Measurements from ENCODE around the gene PFN4.
"Not testable (repeated sequence)": the region's sequence is repeated elsewhere in the genome, so short reads cannot be mapped to it uniquely, and the experiment has no call there.

The PFN4 gene, protein sequence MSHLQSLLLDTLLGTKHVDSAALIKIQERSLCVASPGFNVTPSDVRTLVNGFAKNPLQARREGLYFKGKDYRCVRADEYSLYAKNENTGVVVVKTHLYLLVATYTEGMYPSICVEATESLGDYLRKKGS

DNA sequence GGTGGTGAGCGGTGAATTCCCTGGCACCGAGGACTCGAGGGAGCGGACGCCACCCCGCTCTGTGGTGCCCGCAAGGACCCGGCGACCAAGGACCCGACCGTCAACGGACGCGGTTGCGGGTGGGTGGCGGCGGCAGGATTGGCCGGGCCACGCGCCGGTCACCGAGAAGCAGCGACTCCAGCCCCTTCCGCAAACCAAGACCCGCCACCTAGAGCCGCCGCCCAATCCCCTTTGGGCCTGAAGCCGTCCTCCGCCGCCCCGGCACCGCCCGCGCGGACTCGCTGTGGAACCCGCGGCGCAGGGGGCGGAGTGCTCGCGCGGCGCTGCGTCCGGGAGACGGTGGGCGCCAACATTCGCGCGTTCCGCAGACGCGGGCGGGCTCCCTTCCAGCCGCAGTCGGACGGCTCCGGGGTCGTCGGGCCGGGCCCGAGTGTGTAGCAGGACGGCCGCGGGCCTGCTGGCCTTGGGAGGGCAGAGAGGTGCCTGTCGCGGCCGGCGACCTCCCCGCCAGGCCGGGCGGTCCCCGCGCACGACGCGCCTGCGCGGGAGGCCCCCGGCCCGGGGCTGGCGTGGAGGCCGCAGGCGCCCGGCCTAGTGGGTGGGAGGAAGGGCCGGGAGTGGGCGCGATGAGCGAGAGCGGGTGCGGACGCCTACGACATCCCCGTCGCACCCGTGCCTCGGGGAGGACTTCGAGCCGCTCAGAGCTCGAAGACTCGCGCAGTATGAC, at the start of gene PFN4, which contains the start of gene FAM228B:
PFN4 (minus strand) TSS at position 140 of the 727 bp plus-strand sequence. CDS start 799 bp downstream, outside the sequence.
FAM228B (plus strand) TSS at position 275 of the 727 bp plus-strand sequence. CDS start 893 bp downstream, outside the sequence.
- Mint-ChIP-seq H3K4me1 (ENCODE audit: low read depth) (peaks cover 14% of the 10 kb centered on the region), H3K36me3 (ENCODE audit: low read depth) (no peaks in the 10 kb centered on the region), H3K27ac (peak within 1 kb of the TSS; percentile 46), H3K9me3 (no peaks in the 10 kb centered on the region), H3K27me3 (ENCODE audit: low read depth) (no peaks in the 10 kb centered on the region), H3K4me3 (peak within 1 kb of the TSS; percentile 92)

DNA sequence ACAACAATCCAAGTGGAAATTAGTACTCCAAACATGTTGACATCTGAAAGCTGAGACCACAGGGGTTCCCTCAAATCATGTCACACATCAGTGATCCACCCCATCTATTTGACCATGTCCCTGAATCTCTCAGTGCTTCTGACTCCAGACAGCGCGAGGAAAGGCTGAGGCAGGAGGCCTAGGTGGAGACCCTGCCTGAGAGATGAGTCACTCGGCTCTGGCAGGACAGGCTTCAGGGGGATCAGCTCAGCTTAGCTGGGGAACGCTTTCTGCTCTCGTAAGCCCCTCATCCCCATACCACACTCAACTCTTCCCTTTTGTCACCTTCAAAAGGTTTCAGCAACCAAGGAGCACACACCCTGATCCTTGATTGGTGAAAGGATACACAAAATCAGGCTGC, 45.9 kb upstream of the PFN4 start:
- Mint-ChIP-seq H3K27ac (no peak overlapping the region), H3K27me3 (ENCODE audit: low read depth) (peaks cover 8% of the 10 kb centered on the region), H3K36me3 (ENCODE audit: low read depth) (no peaks in the 10 kb centered on the region), H3K4me1 (ENCODE audit: low read depth) (no peaks in the 10 kb centered on the region), H3K4me3 (no peak overlapping the region), H3K9me3 (no peaks in the 10 kb centered on the region)

DNA sequence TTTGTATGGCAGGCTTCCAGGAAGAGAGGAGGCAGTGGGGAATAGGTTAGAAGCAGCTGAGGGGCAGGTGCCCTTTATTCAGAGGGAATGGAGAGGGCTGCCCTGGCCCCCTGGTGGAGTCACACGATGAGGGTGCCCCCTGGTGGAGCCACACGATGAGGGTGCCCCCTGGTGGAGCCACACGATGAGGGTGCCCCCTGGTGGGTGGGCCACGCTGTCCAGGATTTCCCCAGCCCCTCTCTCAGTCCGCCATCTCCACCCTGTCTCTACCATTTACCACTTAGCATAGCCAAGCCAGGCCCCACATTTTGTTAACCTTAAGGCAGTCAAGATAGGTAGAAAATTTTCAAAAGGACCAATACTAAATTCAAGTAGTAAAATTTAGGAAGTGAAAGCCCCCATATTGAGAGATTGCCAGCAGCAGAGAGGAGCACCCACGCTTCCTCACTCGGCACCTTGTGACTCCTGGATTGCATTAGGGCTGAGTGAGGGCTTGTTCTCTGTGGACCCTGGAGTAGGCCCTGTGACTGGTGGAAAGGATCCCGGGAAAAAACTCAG, 41.4 kb upstream of the PFN4 start:
- no peaks in the 10 kb centered on the region for H3K9me3 Mint-ChIP-seq
- H3K36me3 Mint-ChIP-seq (ENCODE audit: low read depth), result no peaks in the 10 kb centered on the region
- H3K4me1 Mint-ChIP-seq (ENCODE audit: low read depth), result no peaks in the 10 kb centered on the region
- no peak overlapping the region for H3K27ac Mint-ChIP-seq
- H3K27me3 Mint-ChIP-seq (ENCODE audit: low read depth), result no peaks in the 10 kb centered on the region
- H3K4me3 Mint-ChIP-seq, result no peak overlapping the region

DNA sequence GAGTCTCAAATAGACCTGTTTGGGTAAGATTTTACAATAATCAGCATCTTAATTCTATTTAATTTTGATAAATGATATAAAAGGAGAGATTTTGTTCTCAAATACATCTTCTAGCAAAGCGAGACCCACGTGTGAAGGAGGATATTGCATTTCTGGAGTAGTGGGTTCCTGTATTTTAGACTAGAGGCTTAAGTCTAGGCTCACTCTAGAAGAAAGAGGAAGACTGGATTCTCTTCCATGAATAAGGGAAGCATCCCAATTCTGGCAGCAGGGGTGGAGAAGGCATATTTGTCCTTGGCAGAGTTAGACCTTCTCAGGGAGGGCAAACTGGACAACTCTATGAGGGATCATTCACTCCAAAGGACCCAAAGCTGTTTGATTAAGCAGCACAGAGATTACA, 40.5 kb upstream of the PFN4 start:
- no peak overlapping the region for H3K4me3 Mint-ChIP-seq
- no peaks in the 10 kb centered on the region for H3K36me3 Mint-ChIP-seq (ENCODE audit: low read depth)
- H3K9me3 Mint-ChIP-seq, result no peaks in the 10 kb centered on the region
- no peak overlapping the region for H3K27ac Mint-ChIP-seq
- H3K4me1 Mint-ChIP-seq (ENCODE audit: low read depth), result no peaks in the 10 kb centered on the region
- H3K27me3 Mint-ChIP-seq (ENCODE audit: low read depth), result no peaks in the 10 kb centered on the region

DNA sequence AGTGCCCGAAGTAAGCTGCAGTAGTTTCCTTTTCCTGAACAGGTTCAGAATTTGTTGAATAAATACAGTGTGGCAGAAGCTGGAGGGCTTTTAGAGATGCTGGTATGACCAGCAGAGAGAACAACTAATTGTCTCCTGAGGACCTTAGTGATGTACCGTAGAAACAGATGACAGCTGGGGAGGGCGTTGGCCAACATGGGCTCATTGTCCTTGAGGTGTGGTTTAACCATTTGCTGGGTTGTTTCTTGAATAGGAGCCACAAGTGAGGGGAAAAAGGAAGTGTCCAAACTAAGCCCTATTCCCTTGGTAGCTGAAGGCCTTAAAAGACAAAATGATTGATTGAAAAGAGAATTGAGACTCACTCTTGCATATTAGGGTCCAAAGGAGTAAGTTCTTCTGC, 40.1 kb upstream of the PFN4 start:
- H3K27ac Mint-ChIP-seq, result no peak overlapping the region
- no peak overlapping the region for H3K4me3 Mint-ChIP-seq
- no peaks in the 10 kb centered on the region for H3K36me3 Mint-ChIP-seq (ENCODE audit: low read depth)
- H3K27me3 Mint-ChIP-seq (ENCODE audit: low read depth), result no peaks in the 10 kb centered on the region
- no peaks in the 10 kb centered on the region for H3K4me1 Mint-ChIP-seq (ENCODE audit: low read depth)
- no peaks in the 10 kb centered on the region for H3K9me3 Mint-ChIP-seq

DNA sequence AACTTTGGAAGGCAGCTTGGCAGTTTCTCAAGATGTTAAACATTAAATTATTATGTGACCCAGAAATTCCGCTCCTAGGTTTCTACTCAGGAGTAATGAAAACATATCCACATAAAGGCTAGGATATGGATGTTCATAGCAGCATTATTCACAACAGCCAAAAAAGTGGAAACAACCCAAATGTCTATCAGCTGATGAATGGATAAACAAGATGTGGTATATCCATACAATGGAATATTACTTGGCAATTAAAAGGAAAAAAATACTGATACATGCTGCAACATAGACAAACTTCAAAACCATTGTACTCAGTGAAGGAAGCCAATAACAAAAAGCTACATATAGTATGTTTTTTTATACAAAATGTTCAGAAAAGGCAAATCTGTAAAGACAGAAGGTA, 39.4 kb upstream of the PFN4 start:
- Mint-ChIP-seq H3K4me3 (no peak overlapping the region), H3K36me3 (ENCODE audit: low read depth) (no peaks in the 10 kb centered on the region), H3K27me3 (ENCODE audit: low read depth) (no peaks in the 10 kb centered on the region), H3K4me1 (ENCODE audit: low read depth) (no peaks in the 10 kb centered on the region), H3K9me3 (no peaks in the 10 kb centered on the region), H3K27ac (no peak overlapping the region)

DNA sequence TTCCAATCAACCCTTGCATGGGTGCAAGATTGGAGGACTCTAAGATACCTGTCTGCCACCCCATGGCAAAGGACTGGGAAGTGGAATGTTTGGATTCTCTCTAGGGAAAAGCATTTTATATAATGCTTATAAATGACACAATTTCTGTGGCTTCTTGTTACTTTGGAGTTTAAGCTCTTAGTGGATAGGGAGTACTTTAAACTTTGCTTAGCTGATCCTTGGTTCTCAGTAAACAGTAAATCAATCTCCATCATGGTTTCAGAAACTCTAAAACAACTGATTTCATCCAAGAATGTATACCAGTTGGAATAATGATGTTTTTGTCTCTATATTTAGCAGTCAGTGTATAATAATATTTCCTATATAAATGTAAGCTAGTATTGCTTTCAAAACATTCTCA, 37.6 kb upstream of the PFN4 start:
- H3K36me3 Mint-ChIP-seq (ENCODE audit: low read depth), result no peaks in the 10 kb centered on the region
- H3K4me1 Mint-ChIP-seq (ENCODE audit: low read depth), result no peaks in the 10 kb centered on the region
- no peak overlapping the region for H3K27ac Mint-ChIP-seq
- H3K27me3 Mint-ChIP-seq (ENCODE audit: low read depth), result no peaks in the 10 kb centered on the region
- no peak overlapping the region for H3K4me3 Mint-ChIP-seq
- H3K9me3 Mint-ChIP-seq, result no peaks in the 10 kb centered on the region

DNA sequence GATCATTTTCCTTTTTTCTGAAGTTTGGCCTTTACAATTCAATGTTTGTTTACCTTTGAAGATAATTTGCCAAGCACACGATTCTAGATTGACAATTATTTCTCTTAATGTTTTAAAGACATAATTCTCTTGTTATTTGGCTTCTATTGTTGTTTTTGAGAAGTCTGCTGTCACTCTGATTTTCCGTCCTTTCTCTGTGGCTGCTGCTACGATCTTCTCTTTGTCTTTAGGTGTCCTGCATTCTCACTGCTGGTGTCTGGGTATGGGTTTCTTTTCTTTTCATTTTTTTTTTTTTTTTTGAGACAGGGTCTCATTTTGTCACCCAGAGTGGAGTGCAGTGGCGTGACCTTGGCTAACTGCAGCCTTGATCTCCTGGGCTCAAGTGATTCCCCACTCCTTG, 36.6 kb upstream of the PFN4 start:
- H3K9me3 Mint-ChIP-seq, result no peaks in the 10 kb centered on the region
- H3K27me3 Mint-ChIP-seq (ENCODE audit: low read depth), result no peaks in the 10 kb centered on the region
- no peak overlapping the region for H3K4me3 Mint-ChIP-seq
- H3K27ac Mint-ChIP-seq, result no peak overlapping the region
- H3K4me1 Mint-ChIP-seq (ENCODE audit: low read depth), result no peaks in the 10 kb centered on the region
- no peaks in the 10 kb centered on the region for H3K36me3 Mint-ChIP-seq (ENCODE audit: low read depth)

DNA sequence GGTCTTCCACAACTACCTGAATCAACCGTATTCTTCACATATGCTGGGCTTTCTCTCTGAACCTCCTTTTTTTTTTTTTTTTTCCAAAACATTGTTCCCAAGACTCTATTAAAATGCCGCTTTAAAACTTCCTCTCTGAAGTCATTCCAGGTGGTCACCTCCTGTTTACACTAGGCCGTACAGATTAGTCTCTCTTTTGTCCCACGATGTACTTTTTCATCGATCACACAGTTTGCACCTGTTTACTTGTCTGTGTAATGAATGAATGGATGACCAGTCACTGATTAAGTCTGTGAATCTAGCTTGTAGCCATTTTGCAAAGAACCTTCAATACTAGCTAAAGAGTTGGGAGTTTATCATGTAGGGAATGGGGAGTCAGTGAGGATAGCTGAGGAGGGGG, 35.0 kb upstream of the PFN4 start:
- Mint-ChIP-seq H3K4me3 (no peak overlapping the region), H3K27ac (no peak overlapping the region), H3K27me3 (ENCODE audit: low read depth) (no peaks in the 10 kb centered on the region), H3K36me3 (ENCODE audit: low read depth) (no peaks in the 10 kb centered on the region), H3K9me3 (no peaks in the 10 kb centered on the region), H3K4me1 (ENCODE audit: low read depth) (no peaks in the 10 kb centered on the region)

DNA sequence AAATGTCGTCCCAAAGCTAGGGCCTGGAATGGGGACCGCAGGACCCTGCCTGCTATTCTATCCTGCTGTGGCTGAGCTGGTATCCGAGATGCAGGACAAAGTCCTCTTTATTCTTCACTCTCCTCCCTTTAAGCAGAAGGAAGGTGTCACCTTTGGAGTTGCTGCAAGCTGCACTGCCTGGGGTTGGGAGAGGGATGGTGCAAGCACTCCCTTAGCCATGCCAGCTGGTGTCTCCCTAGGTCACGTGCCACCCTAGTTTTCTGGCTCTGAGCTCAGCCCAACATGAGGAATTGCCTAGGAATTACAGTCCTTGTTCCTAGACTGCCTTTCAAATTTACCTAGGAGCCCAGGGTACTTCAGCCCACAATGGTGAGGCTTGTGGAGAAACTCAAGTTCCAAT, 30.3 kb upstream of the PFN4 start:
- peaks cover 2% of the 10 kb centered on the region for H3K36me3 Mint-ChIP-seq (ENCODE audit: low read depth)
- H3K4me1 Mint-ChIP-seq (ENCODE audit: low read depth), result no peaks in the 10 kb centered on the region
- no peak overlapping the region for H3K27ac Mint-ChIP-seq
- no peak overlapping the region for H3K4me3 Mint-ChIP-seq
- no peaks in the 10 kb centered on the region for H3K27me3 Mint-ChIP-seq (ENCODE audit: low read depth)
- peaks cover 4% of the 10 kb centered on the region for H3K9me3 Mint-ChIP-seq

DNA sequence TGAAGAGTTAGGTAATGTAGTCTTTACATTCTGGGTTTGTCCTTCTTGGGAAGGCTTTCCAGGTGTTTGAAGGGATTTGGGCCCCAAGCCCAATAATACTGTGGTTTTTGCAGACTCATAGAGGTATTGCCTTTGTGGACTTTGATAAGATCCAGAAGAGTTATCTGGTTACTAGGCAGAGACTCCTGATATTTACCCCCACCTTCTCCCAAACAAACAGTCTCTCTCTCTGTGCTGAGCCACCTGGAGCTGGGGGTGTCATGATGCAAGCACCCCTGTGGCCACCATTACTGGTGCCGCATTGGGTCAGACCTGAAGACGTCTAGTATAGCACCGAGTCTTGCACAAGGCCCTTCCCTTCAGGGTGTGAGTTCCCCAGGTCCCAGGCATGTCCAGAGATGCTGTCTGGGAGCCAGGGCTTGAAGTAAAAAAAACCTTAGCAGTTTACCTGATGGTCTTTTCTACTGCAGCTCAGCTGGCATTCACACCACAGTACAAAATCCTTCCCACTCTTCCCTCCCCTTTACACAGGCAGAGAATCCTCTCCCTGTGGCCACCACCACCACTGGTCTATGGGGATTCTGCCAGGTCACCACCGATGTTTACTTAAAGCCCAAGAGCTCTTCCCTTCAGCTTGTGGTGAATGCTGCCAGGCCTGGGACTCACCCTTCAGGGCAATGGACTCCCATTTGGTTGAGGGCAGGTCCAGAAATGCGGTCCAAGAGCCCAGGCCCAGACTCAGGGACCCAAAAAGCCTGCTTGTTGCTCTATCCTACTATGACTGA, 29.5 kb upstream of the PFN4 start:
- Mint-ChIP-seq H3K4me3 (no peak overlapping the region), H3K9me3 (peaks cover 11% of the 10 kb centered on the region), H3K27ac (no peak overlapping the region), H3K27me3 (ENCODE audit: low read depth) (no peaks in the 10 kb centered on the region), H3K36me3 (ENCODE audit: low read depth) (peaks cover 2% of the 10 kb centered on the region), H3K4me1 (ENCODE audit: low read depth) (no peaks in the 10 kb centered on the region)

DNA sequence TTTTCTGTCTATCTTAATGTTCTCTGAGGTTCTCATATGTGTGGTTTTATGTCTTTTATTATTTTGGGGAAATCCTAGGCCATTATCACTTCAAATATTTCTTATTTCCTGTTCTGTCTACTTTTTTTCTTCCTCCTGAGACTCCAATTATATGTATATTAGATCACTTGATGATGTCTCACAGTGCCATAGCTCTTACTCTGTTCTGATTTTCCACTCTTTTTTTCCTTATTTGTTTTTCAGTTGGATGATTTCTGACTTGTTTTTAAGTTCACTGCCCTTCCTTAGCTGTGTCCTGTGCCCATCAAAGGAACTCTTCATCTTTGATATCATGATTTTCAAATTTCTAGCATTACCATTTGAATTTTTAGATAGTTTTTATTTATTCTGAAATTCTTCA, 24.2 kb upstream of the PFN4 start:
- Mint-ChIP-seq H3K4me1 (ENCODE audit: low read depth) (no peaks in the 10 kb centered on the region), H3K27ac (no peak overlapping the region), H3K27me3 (ENCODE audit: low read depth) (no peaks in the 10 kb centered on the region), H3K9me3 (peaks cover 17% of the 10 kb centered on the region), H3K36me3 (ENCODE audit: low read depth) (peaks cover 3% of the 10 kb centered on the region), H3K4me3 (no peak overlapping the region)

DNA sequence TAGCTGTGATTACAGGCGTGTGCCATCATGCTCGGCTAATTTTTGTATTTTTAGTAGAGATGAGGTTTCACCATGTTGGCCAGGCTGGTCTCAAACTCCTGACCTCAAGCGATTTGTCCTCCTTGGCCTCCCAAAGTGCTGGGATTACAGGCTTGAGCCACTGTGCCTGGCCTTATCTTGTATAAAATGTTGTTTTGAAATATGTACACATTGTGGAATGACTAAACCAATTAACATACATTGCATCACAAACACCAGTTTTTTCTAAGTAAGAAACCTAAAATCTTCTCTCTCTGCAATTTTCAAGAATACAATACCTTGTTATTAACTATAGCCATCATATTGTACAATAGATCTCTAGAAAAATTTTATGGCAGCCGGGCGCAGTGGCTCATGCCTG, 17.2 kb upstream of the PFN4 start:
- not testable (repeated sequence) for H3K27ac Mint-ChIP-seq; H3K9me3 Mint-ChIP-seq; H3K27me3 Mint-ChIP-seq (ENCODE audit: low read depth); H3K36me3 Mint-ChIP-seq (ENCODE audit: low read depth); H3K4me1 Mint-ChIP-seq (ENCODE audit: low read depth); H3K4me3 Mint-ChIP-seq

DNA sequence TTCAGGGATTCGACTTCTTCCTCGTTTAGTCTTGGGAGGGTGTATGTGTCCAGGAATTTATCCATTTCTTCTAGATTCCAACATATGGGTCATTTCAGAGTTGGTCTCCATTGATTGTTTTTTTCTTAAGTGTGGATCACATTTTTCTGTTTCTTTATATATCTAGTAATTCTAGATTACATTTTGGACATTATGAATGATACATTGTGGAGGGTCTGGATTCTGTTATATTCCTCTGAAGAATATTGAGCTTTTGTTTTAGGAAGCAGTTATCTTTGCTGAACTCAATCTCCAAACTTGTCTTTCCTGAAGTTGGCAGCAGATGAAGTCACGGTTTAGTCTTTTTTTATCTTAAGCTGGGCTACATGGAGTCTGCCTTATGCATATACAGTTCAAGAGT, 9.4 kb upstream of the PFN4 start:
- H3K4me1 Mint-ChIP-seq (ENCODE audit: low read depth), result peaks cover 3% of the 10 kb centered on the region

DNA sequence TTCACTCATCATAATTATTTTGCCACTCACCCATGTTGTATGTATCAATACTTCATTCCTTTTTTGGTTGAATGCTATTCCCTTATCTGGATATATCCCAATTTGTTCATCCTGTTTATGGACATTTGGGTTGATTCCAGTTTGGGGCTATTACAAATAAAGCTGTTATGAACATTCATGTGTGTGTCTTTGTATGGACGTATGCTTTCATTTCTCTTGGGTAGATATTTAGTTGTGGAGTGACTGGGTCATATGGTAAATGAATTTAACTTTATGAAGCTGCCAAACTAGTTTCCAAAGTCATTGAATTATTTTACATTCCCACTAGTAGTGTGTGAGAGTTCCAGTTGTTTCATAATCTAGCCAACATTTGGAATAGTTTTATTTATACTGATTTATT, 2.8 kb upstream of the PFN4 start:
- Mint-ChIP-seq H3K27ac (no peak overlapping the region), H3K27me3 (ENCODE audit: low read depth) (peaks cover 7% of the 10 kb centered on the region), H3K4me1 (ENCODE audit: low read depth) (peaks cover 17% of the 10 kb centered on the region), H3K9me3 (no peaks in the 10 kb centered on the region), H3K4me3 (no peak overlapping the region), H3K36me3 (ENCODE audit: low read depth) (no peaks in the 10 kb centered on the region)

More for the DNA sequence above, 9.4 kb upstream of the PFN4 start:
- Mint-ChIP-seq H3K36me3 (ENCODE audit: low read depth) (peaks cover 2% of the 10 kb centered on the region), H3K4me3 (no peak overlapping the region), H3K27me3 (ENCODE audit: low read depth) (peaks cover 7% of the 10 kb centered on the region), H3K27ac (no peak overlapping the region), H3K9me3 (peaks cover 14% of the 10 kb centered on the region)
